ENCODE data around the gene FRMD1.

FRMD1 gene

GRCh38 chr6:168050225-168050880 is 28.7 kb downstream of the FRMD1 start:
- no peak for ATAC-seq
- no peak for DNase-seq
- Mint-ChIP-seq H3K27ac (no peak overlapping the region), H3K9me3 (no peaks in the 10 kb centered on the region), H3K4me3 (no peak overlapping the region), H3K4me1 (no peaks in the 10 kb centered on the region), H3K27me3 (no peaks in the 10 kb centered on the region)

- Mint-ChIP-seq H3K27me3 (no peaks in the 10 kb centered on the region), H3K9me3 (no peaks in the 10 kb centered on the region), H3K4me1 (no peaks in the 10 kb centered on the region), H3K4me3 (no peak overlapping the region), H3K27ac (no peak overlapping the region)
- DNase-seq (no peak), ATAC-seq (no peak)
Measured at GRCh38 chr6:168049706-168050224, 29.2 kb downstream of the FRMD1 start.

- Mint-ChIP-seq H3K4me1 (no peaks in the 10 kb centered on the region), H3K9me3 (no peaks in the 10 kb centered on the region), H3K4me3 (no peak overlapping the region), H3K27me3 (no peaks in the 10 kb centered on the region), H3K27ac (no peak overlapping the region)
- DNase-seq (no peak), ATAC-seq (no peak)
Measured at GRCh38 chr6:168049277-168049676, 29.7 kb downstream of the FRMD1 start.

GRCh38 chr6:168048724-168049025 is 30.3 kb downstream of the FRMD1 start:
- no peak overlapping the region for H3K4me3 Mint-ChIP-seq
- no peak for DNase-seq
- ATAC-seq: no peak
- no peaks in the 10 kb centered on the region for H3K4me1 Mint-ChIP-seq
- no peaks in the 10 kb centered on the region for H3K9me3 Mint-ChIP-seq
- no peak overlapping the region for H3K27ac Mint-ChIP-seq
- no peaks in the 10 kb centered on the region for H3K27me3 Mint-ChIP-seq

- H3K4me3 Mint-ChIP-seq: no peak overlapping the region
- H3K27ac Mint-ChIP-seq: peak overlapping the region in 1 of 2 donors; percentile 57
- no peak for DNase-seq
- H3K9me3 Mint-ChIP-seq: no peaks in the 10 kb centered on the region
- H3K4me1 Mint-ChIP-seq: no peaks in the 10 kb centered on the region
- ATAC-seq: no peak
- no peaks in the 10 kb centered on the region for H3K27me3 Mint-ChIP-seq
Measured at GRCh38 chr6:168047841-168048723, 30.9 kb downstream of the FRMD1 start.

GRCh38 chr6:168046696-168047095 is 32.3 kb downstream of the FRMD1 start:
- no peaks in the 10 kb centered on the region for H3K4me1 Mint-ChIP-seq

GRCh38 chr6:168045706-168046620 is 33.0 kb downstream of the FRMD1 start:
- no peak for DNase-seq
- Mint-ChIP-seq H3K4me1 (no peaks in the 10 kb centered on the region), H3K9me3 (peaks cover 0 to 19% of the 10 kb centered on the region in 2 donors), H3K4me3 (no peak overlapping the region), H3K27ac (no peak overlapping the region), H3K27me3 (no peaks in the 10 kb centered on the region)
- peak; percentile 3 for ATAC-seq

More at GRCh38 chr6:168046696-168047095, 32.3 kb downstream of the FRMD1 start:
- DNase-seq (no peak), ATAC-seq (no peak)
- Mint-ChIP-seq H3K27me3 (no peaks in the 10 kb centered on the region), H3K4me3 (no peak overlapping the region), H3K9me3 (peaks cover 0 to 11% of the 10 kb centered on the region in 2 donors), H3K27ac (no peak overlapping the region)

GRCh38 chr6:168045141-168045691 is 33.8 kb downstream of the FRMD1 start:
- DNase-seq: no peak
- Mint-ChIP-seq H3K9me3 (peaks cover 0 to 26% of the 10 kb centered on the region in 2 donors), H3K4me3 (no peak overlapping the region), H3K27me3 (no peaks in the 10 kb centered on the region), H3K27ac (no peak overlapping the region), H3K4me1 (no peaks in the 10 kb centered on the region)
- ATAC-seq: no peak

- H3K4me1 Mint-ChIP-seq: no peaks in the 10 kb centered on the region
- DNase-seq (no peak), ATAC-seq (no peak)
- no peak overlapping the region for H3K27ac Mint-ChIP-seq
- no peak overlapping the region for H3K4me3 Mint-ChIP-seq
- H3K27me3 Mint-ChIP-seq: no peaks in the 10 kb centered on the region
- peaks cover 0 to 32% of the 10 kb centered on the region in 2 donors for H3K9me3 Mint-ChIP-seq
Measured at GRCh38 chr6:168044521-168045130, 34.4 kb downstream of the FRMD1 start.

- Mint-ChIP-seq H3K27ac (no peak overlapping the region), H3K27me3 (no peaks in the 10 kb centered on the region), H3K4me3 (no peak overlapping the region), H3K4me1 (no peaks in the 10 kb centered on the region), H3K9me3 (peaks cover 0 to 32% of the 10 kb centered on the region in 2 donors)
- DNase-seq (no peak), ATAC-seq (no peak)
Measured at GRCh38 chr6:168043848-168044415, 35.1 kb downstream of the FRMD1 start.

GRCh38 chr6:168043193-168043847 is 35.7 kb downstream of the FRMD1 start:
- peak; percentile 34 for ATAC-seq
- no peak for DNase-seq
- no peak overlapping the region for H3K27ac Mint-ChIP-seq
- H3K27me3 Mint-ChIP-seq: peaks cover 4% of the 10 kb centered on the region
- peaks cover 4 to 37% of the 10 kb centered on the region in 2 donors for H3K9me3 Mint-ChIP-seq
- H3K4me1 Mint-ChIP-seq: no peaks in the 10 kb centered on the region
- no peak overlapping the region for H3K4me3 Mint-ChIP-seq

- ATAC-seq (no peak), DNase-seq (no peak)
- Mint-ChIP-seq H3K9me3 (peaks cover 6 to 39% of the 10 kb centered on the region in 2 donors), H3K27me3 (peaks cover 11% of the 10 kb centered on the region), H3K27ac (no peak overlapping the region), H3K4me3 (no peak overlapping the region), H3K4me1 (no peaks in the 10 kb centered on the region)
Measured at GRCh38 chr6:168042426-168043192, 36.4 kb downstream of the FRMD1 start.

GRCh38 chr6:168041928-168042327 is 37.1 kb downstream of the FRMD1 start:
- Mint-ChIP-seq H3K4me1 (no peaks in the 10 kb centered on the region), H3K4me3 (no peak overlapping the region), H3K9me3 (peaks cover 10 to 39% of the 10 kb centered on the region in 2 donors), H3K27ac (no peak overlapping the region), H3K27me3 (peaks cover 18% of the 10 kb centered on the region)
- DNase-seq (no peak), ATAC-seq (no peak)

All from stimulated activated naive CD8-positive, alpha-beta T cell treated with anti-CD3 and anti-CD28 coated beads, Interleukin-15, amount 100 ng/mL, for 72 hours (primary cell).